HCT116 (cell line): Measurements from ENCODE around the gene NR6A1. TPM values are rescaled to one million over a fixed set of nuclear protein-coding genes. Genes with fewer than 3 reads are reported as not detected.

Experiments
- ATAC-seq: fragments of 200-7000 bp; cut with Tn5 transposase; 2 replicates; pipeline ENCODE4 v1.9.1; 2020; ENCODE audit warnings: mild to moderate bottlenecking, moderate library complexity
- BruUV-seq: library from RNA; stranded (reverse); fragments of 400-500 nt; replicated peaks from 2 replicates; lab custom pipeline; 2021; lab: Mats Ljungman, UMichigan
- CTCF ChIA-PET: fragments of 300-600 bp; sonication (Branson Sonifier 250); formaldehyde crosslinking; loops from one replicate; lab custom pipeline; 2021; ENCODE audit warnings: antibody characterized with exemption; lab: Charles Lee
- POLR2A ChIA-PET: fragments of 300-600, 350-600 bp; sonication (Branson Sonifier 250); formaldehyde crosslinking; loops from one replicate; lab custom pipeline; 2021; ENCODE audit warnings: antibody characterized with exemption; lab: Charles Lee
- RAD21 ChIA-PET, 2 experiments: fragments of 300-600 bp; sonication (Branson Sonifier 250); formaldehyde crosslinking; loops; one replicate each; lab custom pipeline; 2023; ENCODE audit warnings: low total read pairs in 2 of 2; ENCODE audit not compliant: uncharacterized antibody in 2 of 2, unreplicated experiment in 2 of 2, low non-redundant PET in 1 of 2; lab: Charles Lee
- DNase-seq: peaks from one replicate; pipeline ENCODE4 v3.0.0-alpha.2; 2010; ENCODE audit warnings: low read depth, low spot score
- H2AFZ ChIP-seq: fragments of 200-600 bp; shearing (Covaris generic), sonication (generic); 2 replicates; pipeline ENCODE4 v1.6.1; 2017; ENCODE audit warnings: low read depth, mixed run types, mixed read lengths, antibody characterized with exemption, low read length; ENCODE audit not compliant: poor library complexity, severe bottlenecking
- H3K27ac ChIP-seq: 2 replicates; pipeline ENCODE4 v1.5.1; 2012; ENCODE audit warnings: low read depth, low read length
- H3K27me3 ChIP-seq: fragments of 200-600 bp; sonication (generic); 2 replicates; pipeline ENCODE4 v1.6.1; 2016; ENCODE audit warnings: mixed run types, low read length, mixed read lengths; ENCODE audit not compliant: insufficient read depth
- H3K36me3 ChIP-seq, 2 experiments: fragments of 200-500 bp in 1 of 2; fragments of 200-600 bp in 1 of 2; sonication (Bioruptor generic) in 1 of 2; sonication (generic) in 1 of 2; 2 replicates each; pipeline versions ENCODE4 v1.5.1 to v1.6.1; 2014 to 2016; ENCODE audit warnings: low read length in 2 of 2, inconsistent platforms in 1 of 2, mixed read lengths in 1 of 2, mixed run types in 1 of 2; ENCODE audit not compliant: insufficient read depth in 2 of 2, control insufficient read depth in 1 of 2
- H3K4me1 ChIP-seq, 2 experiments: fragments of 200-600 bp in 1 of 2; sonication (generic) in 1 of 2; 2 replicates each; pipeline versions ENCODE4 v1.5.1 to v1.6.1; 2012 to 2017; ENCODE audit warnings: low read length in 2 of 2, inconsistent platforms in 1 of 2, mild to moderate bottlenecking in 1 of 2, mixed read lengths in 1 of 2, mixed run types in 1 of 2, moderate library complexity in 1 of 2; ENCODE audit not compliant: insufficient read depth in 2 of 2, control insufficient read depth in 1 of 2
- H3K4me2 ChIP-seq: fragments of 200-600 bp; sonication (generic); 2 replicates; pipeline ENCODE4 v1.6.1; 2017; ENCODE audit warnings: mixed run types, low read length, mixed read lengths
- H3K4me3 ChIP-seq, 2 experiments: fragments of 200-600 bp in 1 of 2; sonication (generic) in 1 of 2; replicated peaks in 1 of 2; 2 replicates each; pipeline ENCODE4 v1.5.1; 2011 to 2016; ENCODE audit warnings: low read length in 2 of 2, control low read depth in 1 of 2, low read depth in 1 of 2, mild to moderate bottlenecking in 1 of 2, mixed read lengths in 1 of 2, mixed run types in 1 of 2
- H3K79me2 ChIP-seq: fragments of 200-600 bp; sonication (generic); 2 replicates; pipeline ENCODE4 v1.6.1; 2017; ENCODE audit warnings: mild to moderate bottlenecking, mixed run types, low read length, moderate library complexity, mixed read lengths; ENCODE audit not compliant: insufficient read depth
- H3K9ac ChIP-seq: fragments of 200-600 bp; sonication (generic); 2 replicates; pipeline ENCODE4 v1.6.1; 2016; ENCODE audit warnings: low read length, mixed read lengths
- H3K9me2 ChIP-seq: fragments of 200-600 bp; sonication (generic), shearing (Covaris generic); 2 replicates; pipeline ENCODE4 v1.6.1; 2017; ENCODE audit warnings: mixed run types, mild to moderate bottlenecking, moderate library complexity; ENCODE audit not compliant: insufficient read depth
- H3K9me3 ChIP-seq, 2 experiments: fragments of 200-500 bp in 1 of 2; fragments of 200-600 bp in 1 of 2; sonication (Bioruptor generic) in 1 of 2; sonication (generic) in 1 of 2; 2 replicates each; pipeline ENCODE4 v1.6.1; 2014 to 2017; ENCODE audit warnings: low read length in 2 of 2, mixed read lengths in 2 of 2, inconsistent platforms in 1 of 2, low read depth in 1 of 2, mild to moderate bottlenecking in 1 of 2, mixed run types in 1 of 2, moderate library complexity in 1 of 2; ENCODE audit not compliant: control insufficient read depth in 1 of 2, insufficient read depth in 1 of 2
- H4K20me1 ChIP-seq: fragments of 200-600 bp; sonication (generic), shearing (Covaris generic); 2 replicates; pipeline ENCODE4 v1.6.1; 2017; ENCODE audit warnings: mixed run types, mild to moderate bottlenecking, moderate library complexity; ENCODE audit not compliant: insufficient read depth
- ATF3 ChIP-seq: IDR thresholded peaks from 2 replicates; pipeline ENCODE4 v1.6.1; 2012
- CBX3 ChIP-seq: IDR thresholded peaks from 2 replicates; pipeline ENCODE4 v1.6.1; 2012; ENCODE audit warnings: low read depth
- CEBPB ChIP-seq: IDR thresholded peaks from 2 replicates; pipeline ENCODE4 v1.6.1; 2012; ENCODE audit warnings: low read depth
- EGR1 ChIP-seq: IDR thresholded peaks from 2 replicates; pipeline ENCODE4 v1.6.1; 2012; ENCODE audit warnings: low read depth
- EZH2phosphoT487 ChIP-seq: fragments of 200-600 bp; IDR thresholded peaks from 2 replicates; pipeline ENCODE4 v1.6.1; 2018; ENCODE audit warnings: antibody characterized with exemption, borderline replicate concordance
- FOSL1 ChIP-seq: IDR thresholded peaks from 2 replicates; pipeline ENCODE4 v1.6.1; 2012; ENCODE audit warnings: low read depth
- JUND ChIP-seq: IDR thresholded peaks from 2 replicates; pipeline ENCODE4 v1.6.1; 2012
- MAX ChIP-seq: IDR thresholded peaks from 2 replicates; pipeline ENCODE4 v1.6.1; 2012
- POLR2AphosphoS5 ChIP-seq: IDR thresholded peaks from 2 replicates; pipeline ENCODE4 v1.6.1; 2011; ENCODE audit warnings: mild to moderate bottlenecking, low read depth, low read length, moderate library complexity
- REST ChIP-seq: IDR thresholded peaks from 2 replicates; pipeline ENCODE4 v1.6.1; 2012; ENCODE audit warnings: low read depth
- SIN3A ChIP-seq: IDR thresholded peaks from 2 replicates; pipeline ENCODE4 v1.6.1; 2012; ENCODE audit warnings: low read depth
- SRF ChIP-seq: IDR thresholded peaks from 2 replicates; pipeline ENCODE4 v1.6.1; 2012; ENCODE audit warnings: low read depth
- TCF7L2 ChIP-seq: IDR thresholded peaks from 2 replicates; pipeline ENCODE4 v1.7.0; 2011; ENCODE audit warnings: borderline replicate concordance, inconsistent platforms; ENCODE audit not compliant: insufficient read depth, insufficient read length; ENCODE audit errors: extremely low read depth
- YY1 ChIP-seq: IDR thresholded peaks from 2 replicates; pipeline ENCODE4 v1.6.1; 2011; ENCODE audit warnings: low read length, low read depth, moderate library complexity, mild to moderate bottlenecking; ENCODE audit not compliant: insufficient replicate concordance; ENCODE audit errors: extremely low read depth
- ZFX ChIP-seq: fragments of 450-650 bp; IDR thresholded peaks from 2 replicates; pipeline ENCODE4 v1.6.1; 2017
- intact Hi-C: fragments of 100-400 bp; cut with micrococcal nuclease; formaldehyde crosslinking; loops from 2 replicates; pipeline ENCODE4 v1.10.0; 2022
- total RNA-seq: library from RNA; stranded (reverse); gene quantifications from one replicate; pipeline ENCODE4 v1.2.1, GENCODE V29; 2021; ENCODE audit not compliant: unreplicated experiment

Gene NR6A1
- total RNA-seq, 1 experiment from 2014 or later: 9.9 TPM

- no peak overlapping the region for H3K4me3 ChIP-seq
- no TSS peak for BruUV-seq
- TF ChIP-seq POLR2AphosphoS5 (no peak), JUND (no peak), TCF7L2 (no peak), ZFX (no peak), CBX3 (no peak), CEBPB (no peak)
- TF ChIP-seq, all 23 proteins: peak for 0
- CTCF ChIA-PET: interaction anchor here (0.9 kb wide), 1 partner anchor 13 kb away, joined by 3 read pairs; no protein-coding TSS in a partner anchor
- no peak overlapping the region for H3K9ac ChIP-seq
- H3K4me1 ChIP-seq: peaks cover 2 to 24% of the 10 kb centered on the region in 2 experiments; a peak in 3 of 4 replicates
- no peak overlapping the region for H3K4me2 ChIP-seq
- no peak overlapping the region for H3K27ac ChIP-seq
- H4K20me1 ChIP-seq: no peaks in the 10 kb centered on the region
- H3K36me3 ChIP-seq: no peaks in the 10 kb centered on the region
- no peaks in the 10 kb centered on the region for H3K9me2 ChIP-seq
- H3K79me2 ChIP-seq: no peaks in the 10 kb centered on the region
- H3K27me3 ChIP-seq: no peaks in the 10 kb centered on the region
- H2AFZ ChIP-seq: no peak overlapping the region
- RAD21 ChIA-PET: interaction anchor here in 1 of 2 experiments (1.0 kb wide), 1 partner anchor 162 kb away, joined by 3 read pairs; no protein-coding TSS in a partner anchor
- H3K9me3 ChIP-seq: no peaks in the 10 kb centered on the region
- DNase-seq: no peak
- no peak for ATAC-seq
- intact Hi-C loops: loop anchor here (5.0 kb wide), 1 partner anchor 217 kb away; no protein-coding TSS in a partner anchor
- POLR2A ChIA-PET: no interaction called here
Measured at GRCh38 chr9:124550072-124550471, 221.0 kb downstream of the NR6A1 start.

GRCh38 chr9:124549016-124549415 is 222.1 kb downstream of the NR6A1 start:
- Histone ChIP-seq H3K4me2 (no peak overlapping the region), H3K36me3 (no peaks in the 10 kb centered on the region), H3K27ac (no peak overlapping the region), H3K4me3 (no peak overlapping the region), H3K9ac (no peak overlapping the region)
- POLR2A ChIA-PET: no interaction called here
- intact Hi-C loops: no loop called here
- TF ChIP-seq EGR1 (no peak), REST (no peak), CEBPB (no peak), YY1 (no peak), SRF (no peak), POLR2AphosphoS5 (no peak), MAX (no peak), FOSL1 (no peak), ATF3 (no peak), EZH2phosphoT487 (no peak), SIN3A (no peak)
- TF ChIP-seq, all 23 proteins: peak for 0
- Histone ChIP-seq H3K79me2 (no peaks in the 10 kb centered on the region), H4K20me1 (no peaks in the 10 kb centered on the region), H3K9me2 (no peaks in the 10 kb centered on the region), H3K27me3 (no peaks in the 10 kb centered on the region), H3K4me1 (peaks cover 2 to 21% of the 10 kb centered on the region in 2 experiments; a peak in 3 of 4 replicates), H2AFZ (no peak overlapping the region), H3K9me3 (no peaks in the 10 kb centered on the region)
- DNase-seq (no peak), ATAC-seq (no peak)
- no TSS peak for BruUV-seq
- ChIA-PET CTCF (interaction anchor here (2.4 kb wide), 1 partner anchor 12 kb away, joined by 11 read pairs; no protein-coding TSS in a partner anchor), RAD21 (no interaction called here)
